SU-DHL-6 (cell line): ENCODE results near the gene IQCH.

Source experiments
- H2AFZ ChIP-seq: fragments of 200-600 bp; sonication (generic); 2 replicates; pipeline ENCODE4 v1.6.1; 2014; ENCODE audit warnings: low read depth, mild to moderate bottlenecking, moderate library complexity, mixed read lengths, antibody characterized with exemption, low read length; ENCODE audit not compliant: severe bottlenecking
- H3F3A ChIP-seq: fragments of 200-600 bp; shearing (Covaris generic); 2 replicates; pipeline ENCODE4 v1.6.0; 2016; ENCODE audit warnings: antibody characterized with exemption, mild to moderate bottlenecking; ENCODE audit not compliant: insufficient read depth
- H3K27ac ChIP-seq: fragments of 200-600 bp; sonication (generic); 2 replicates; pipeline ENCODE4 v1.5.1; 2016; ENCODE audit warnings: low read depth, mild to moderate bottlenecking, low read length, moderate library complexity, mixed read lengths
- H3K27me3 ChIP-seq: fragments of 200-600 bp; sonication (generic), shearing (Covaris generic); 2 replicates; pipeline ENCODE4 v1.6.0; 2014; ENCODE audit warnings: mild to moderate bottlenecking, low read length
- H3K36me3 ChIP-seq: fragments of 200-600 bp; sonication (generic); 2 replicates; pipeline ENCODE4 v1.6.1; 2014; ENCODE audit warnings: mild to moderate bottlenecking, low read length, mixed read lengths
- H3K4me2 ChIP-seq: fragments of 300-600, 200-600 bp; shearing (Covaris generic), sonication (generic); 2 replicates; pipeline ENCODE4 v1.6.0; 2014; ENCODE audit warnings: low read length, low read depth, mild to moderate bottlenecking; ENCODE audit not compliant: poor library complexity, severe bottlenecking
- H3K4me3 ChIP-seq: fragments of 200-600 bp; sonication (generic); 2 replicates; pipeline ENCODE4 v1.5.1; 2014; ENCODE audit warnings: antibody characterized with exemption, low read length, mild to moderate bottlenecking, mixed read lengths; ENCODE audit not compliant: insufficient read depth, poor library complexity, severe bottlenecking
- H3K79me2 ChIP-seq: fragments of 200-600 bp; sonication (generic); 2 replicates; pipeline ENCODE4 v1.6.1; 2014; ENCODE audit warnings: mild to moderate bottlenecking, low read length, moderate library complexity; ENCODE audit not compliant: insufficient read depth
- H3K9ac ChIP-seq: fragments of 200-600 bp; sonication (generic); 2 replicates; pipeline ENCODE4 v1.7.0; 2014; ENCODE audit warnings: mild to moderate bottlenecking, low read length
- H3K9me2 ChIP-seq: fragments of 200-600 bp; sonication (generic); replicated peaks from 2 replicates; pipeline ENCODE4 v1.6.1; 2014; ENCODE audit warnings: low read length; ENCODE audit not compliant: insufficient read depth
- H3K9me3 ChIP-seq: fragments of 200-600 bp; sonication (generic); 2 replicates; pipeline ENCODE4 v1.6.1; 2014; ENCODE audit warnings: low read length, mixed read lengths; ENCODE audit not compliant: insufficient read depth
- H4K20me1 ChIP-seq: fragments of 200-600 bp; sonication (generic); 2 replicates; pipeline ENCODE4 v1.6.1; 2014; ENCODE audit warnings: low read depth, mild to moderate bottlenecking, antibody characterized with exemption, low read length, moderate library complexity, mixed read lengths
- EZH2phosphoT487 ChIP-seq: fragments of 200-600 bp; sonication (generic), shearing (Covaris generic); conservative IDR thresholded peaks from 2 replicates; pipeline ENCODE4 v1.6.1; 2018; ENCODE audit warnings: mild to moderate bottlenecking, antibody characterized with exemption, low read length, moderate library complexity, mixed read lengths
- TF ChIP-seq, protein P1 (sequence below): fragments of 200-600 bp; sonication (generic); IDR thresholded peaks from one replicate; pipeline ENCODE4 v1.5.1; 2017; ENCODE audit warnings: antibody characterized with exemption, mild to moderate bottlenecking, low read length, moderate library complexity; ENCODE audit not compliant: insufficient read depth, poor library complexity, severe bottlenecking

IQCH gene

DNA sequence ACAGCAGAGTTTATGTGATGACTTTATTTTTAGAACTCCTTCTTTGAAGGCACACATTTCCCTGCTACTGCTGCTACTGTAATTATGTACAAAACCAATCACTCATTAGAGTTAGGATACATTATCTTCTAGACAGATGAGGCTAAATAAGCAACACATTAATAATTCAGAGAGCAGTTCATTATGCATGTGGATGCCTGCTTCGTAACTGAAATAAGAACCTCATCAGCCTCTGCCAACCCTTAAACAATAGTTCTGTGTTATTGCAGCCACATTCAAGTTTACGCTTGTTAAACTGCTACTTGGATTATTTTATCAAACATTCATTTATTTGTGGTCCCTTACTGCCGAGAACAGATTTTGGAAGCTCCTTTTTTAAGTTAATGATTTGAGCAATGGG lies 213.8 kb downstream of the IQCH start:
- H3K27me3 ChIP-seq = no peaks in the 10 kb centered on the region
- no peak overlapping the region for H3K4me3 ChIP-seq
- no peak overlapping the region for H3K4me2 ChIP-seq
- H4K20me1 ChIP-seq = no peaks in the 10 kb centered on the region
- no peak for TF ChIP-seq EZH2phosphoT487
- TF ChIP-seq, protein P1, sequence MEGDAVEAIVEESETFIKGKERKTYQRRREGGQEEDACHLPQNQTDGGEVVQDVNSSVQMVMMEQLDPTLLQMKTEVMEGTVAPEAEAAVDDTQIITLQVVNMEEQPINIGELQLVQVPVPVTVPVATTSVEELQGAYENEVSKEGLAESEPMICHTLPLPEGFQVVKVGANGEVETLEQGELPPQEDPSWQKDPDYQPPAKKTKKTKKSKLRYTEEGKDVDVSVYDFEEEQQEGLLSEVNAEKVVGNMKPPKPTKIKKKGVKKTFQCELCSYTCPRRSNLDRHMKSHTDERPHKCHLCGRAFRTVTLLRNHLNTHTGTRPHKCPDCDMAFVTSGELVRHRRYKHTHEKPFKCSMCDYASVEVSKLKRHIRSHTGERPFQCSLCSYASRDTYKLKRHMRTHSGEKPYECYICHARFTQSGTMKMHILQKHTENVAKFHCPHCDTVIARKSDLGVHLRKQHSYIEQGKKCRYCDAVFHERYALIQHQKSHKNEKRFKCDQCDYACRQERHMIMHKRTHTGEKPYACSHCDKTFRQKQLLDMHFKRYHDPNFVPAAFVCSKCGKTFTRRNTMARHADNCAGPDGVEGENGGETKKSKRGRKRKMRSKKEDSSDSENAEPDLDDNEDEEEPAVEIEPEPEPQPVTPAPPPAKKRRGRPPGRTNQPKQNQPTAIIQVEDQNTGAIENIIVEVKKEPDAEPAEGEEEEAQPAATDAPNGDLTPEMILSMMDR = no peak
- no peak overlapping the region for H3K27ac ChIP-seq
- H3K9me2 ChIP-seq = no peaks in the 10 kb centered on the region
- H3F3A ChIP-seq = no peaks in the 10 kb centered on the region
- no peak overlapping the region for H3K9ac ChIP-seq
- no peaks in the 10 kb centered on the region for H3K36me3 ChIP-seq
- H3K79me2 ChIP-seq = no peaks in the 10 kb centered on the region
- no peak overlapping the region for H2AFZ ChIP-seq
- no peaks in the 10 kb centered on the region for H3K9me3 ChIP-seq

DNA sequence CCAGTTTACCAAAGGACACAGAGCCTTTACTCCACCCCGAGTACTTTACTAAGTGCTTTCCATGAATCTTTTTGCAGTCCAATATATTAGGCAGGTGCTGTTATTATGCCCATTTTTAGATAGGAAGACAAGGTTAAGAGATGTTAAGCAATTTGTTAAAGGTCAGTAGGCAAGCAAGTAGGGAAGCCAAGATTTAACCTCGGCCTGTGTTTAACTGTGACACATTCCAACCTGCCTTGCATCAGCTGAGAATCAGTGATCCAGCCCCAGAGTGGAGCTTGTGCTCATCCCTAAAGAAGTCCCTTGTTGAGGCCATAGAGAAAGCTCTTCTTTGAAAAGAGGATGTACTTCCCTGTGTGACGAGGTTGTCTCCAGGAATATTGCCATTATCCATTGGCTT lies 215.1 kb downstream of the IQCH start:
- Histone ChIP-seq H3K27ac (no peak overlapping the region), H2AFZ (no peak overlapping the region), H3F3A (no peaks in the 10 kb centered on the region), H3K9me3 (no peaks in the 10 kb centered on the region), H3K4me2 (no peak overlapping the region), H3K9me2 (no peaks in the 10 kb centered on the region), H3K36me3 (no peaks in the 10 kb centered on the region), H3K9ac (no peak overlapping the region), H3K79me2 (no peaks in the 10 kb centered on the region), H3K27me3 (no peaks in the 10 kb centered on the region), H4K20me1 (no peaks in the 10 kb centered on the region), H3K4me3 (no peak overlapping the region)
- TF ChIP-seq, protein P1 = no peak
- TF ChIP-seq EZH2phosphoT487 = no peak

DNA sequence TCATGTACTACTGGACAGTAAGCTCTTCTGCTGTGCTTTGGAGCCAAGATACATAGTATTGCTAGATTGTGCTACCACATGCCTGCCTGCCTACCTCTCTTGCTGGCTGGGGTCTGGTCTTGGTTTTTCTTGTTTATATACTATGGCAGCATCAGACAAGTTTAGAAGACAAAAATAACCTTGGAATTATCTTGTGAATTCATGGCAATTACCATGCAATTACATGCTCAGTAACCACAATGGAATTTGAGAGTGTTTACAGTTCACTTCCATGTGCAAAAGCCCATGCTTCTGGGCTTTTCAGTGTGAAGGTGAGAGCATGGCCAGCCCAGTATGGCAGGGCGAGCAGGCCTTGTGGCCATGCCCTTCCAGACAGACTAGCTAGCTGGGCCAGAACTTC lies 218.4 kb downstream of the IQCH start:
- Histone ChIP-seq H3K27me3 (no peaks in the 10 kb centered on the region), H3K79me2 (no peaks in the 10 kb centered on the region), H2AFZ (no peak overlapping the region), H3K9me2 (no peaks in the 10 kb centered on the region), H3K27ac (no peak overlapping the region), H3F3A (no peaks in the 10 kb centered on the region), H3K4me2 (no peak overlapping the region), H3K4me3 (no peak overlapping the region), H3K9me3 (no peaks in the 10 kb centered on the region), H3K36me3 (no peaks in the 10 kb centered on the region), H3K9ac (no peak overlapping the region), H4K20me1 (no peaks in the 10 kb centered on the region)
- TF ChIP-seq, protein P1 = no peak
- no peak for TF ChIP-seq EZH2phosphoT487
